Stimulated activated CD8-positive, alpha-beta memory T cell treated with anti-CD3 and anti-CD28 coated beads, Interleukin-4, amount 100 ng/mL, for 4 hours (primary cell): ENCODE measurements around the gene TRAF7.

Experiments
- DNase-seq, 2 donors: peaks; one replicate each; pipeline ENCODE4 v3.0.0-alpha.2; 2020; ENCODE audit warnings: low read depth in 2 of 2, low spot score in 1 of 2

TRAF7 gene

GRCh38 chr16:2163211-2163881 is 7.8 kb downstream of the TRAF7 start:
- DNase-seq = no peak

GRCh38 chr16:2165861-2166260 is 10.3 kb downstream of the TRAF7 start:
- no peak for DNase-seq

DNA sequence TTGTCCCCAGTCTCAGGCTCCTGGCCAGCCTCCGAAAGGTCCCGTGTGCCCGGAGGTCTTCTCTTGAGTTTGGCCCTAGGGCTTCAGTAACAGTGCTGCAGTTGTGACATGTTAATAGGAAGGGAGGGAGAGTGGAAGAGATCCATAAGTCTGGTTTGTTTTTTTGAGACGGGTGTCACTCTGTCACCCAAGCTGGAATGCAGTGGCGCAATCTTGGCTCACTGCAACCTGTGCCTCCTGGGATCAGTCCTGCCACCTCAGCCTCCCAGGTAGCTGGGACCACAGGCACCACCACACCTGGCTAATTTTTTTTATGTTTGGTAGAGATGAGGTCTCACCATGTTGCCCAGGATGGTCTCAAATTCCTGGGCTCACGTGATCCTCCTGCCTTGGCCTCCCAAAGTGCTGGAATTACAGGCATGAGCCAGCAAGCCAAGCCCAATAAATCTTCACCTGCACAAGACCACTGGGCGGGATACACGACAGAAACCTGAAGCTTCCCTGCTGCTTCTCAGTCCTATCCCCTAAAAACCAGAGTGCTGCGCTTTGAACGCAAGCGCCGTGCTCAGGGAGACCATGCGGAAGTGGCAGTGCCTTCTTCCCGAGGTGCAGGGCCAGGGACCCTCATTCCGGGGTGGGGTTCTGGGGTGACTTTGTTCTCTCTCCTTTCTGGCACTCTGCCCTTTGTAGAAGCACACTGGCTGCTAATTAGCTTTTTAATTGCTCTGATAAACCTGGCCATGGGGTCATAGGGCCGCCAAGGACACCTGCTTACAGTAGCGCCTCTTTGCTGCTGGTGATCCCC is 10.9 kb downstream of the TRAF7 start:
- no peak for DNase-seq

GRCh38 chr16:2167068-2167638 is 11.6 kb downstream of the TRAF7 start:
- DNase-seq = no peak

- no peak for DNase-seq
Measured at GRCh38 chr16:2170080-2170479, 14.5 kb downstream of the TRAF7 start.

GRCh38 chr16:2170587-2171435 is 15.2 kb downstream of the TRAF7 start:
- DNase-seq = no peak

DNA sequence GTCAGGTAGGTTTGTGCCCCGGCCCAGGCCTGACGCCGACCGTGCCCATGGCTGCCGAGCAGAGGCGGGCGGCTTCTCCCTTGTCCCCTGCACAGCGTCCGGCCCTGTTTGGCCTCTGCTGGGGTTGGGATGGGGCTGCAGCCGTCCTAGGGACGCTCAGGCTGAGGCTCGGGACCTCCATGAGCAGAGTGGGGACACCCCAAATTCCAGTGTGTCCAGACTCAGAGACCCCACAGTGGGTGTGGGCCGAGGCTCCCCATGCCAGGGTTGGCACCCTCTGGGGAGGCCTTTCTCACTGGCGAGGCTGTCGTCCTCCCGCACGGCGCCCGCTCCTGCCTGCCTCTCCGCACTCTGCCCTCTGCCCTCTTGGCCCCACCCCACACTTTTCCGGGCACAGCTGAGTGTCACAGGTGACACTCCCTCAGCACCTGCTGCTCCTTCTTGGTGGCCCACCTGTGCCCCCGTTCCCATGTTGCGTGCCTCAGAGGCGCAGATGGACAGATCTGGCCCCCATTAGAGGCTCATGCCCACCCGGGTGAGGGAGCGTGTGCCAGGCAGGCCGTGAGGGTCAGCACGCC is 16.1 kb downstream of the TRAF7 start:
- DNase-seq = no peak

DNA sequence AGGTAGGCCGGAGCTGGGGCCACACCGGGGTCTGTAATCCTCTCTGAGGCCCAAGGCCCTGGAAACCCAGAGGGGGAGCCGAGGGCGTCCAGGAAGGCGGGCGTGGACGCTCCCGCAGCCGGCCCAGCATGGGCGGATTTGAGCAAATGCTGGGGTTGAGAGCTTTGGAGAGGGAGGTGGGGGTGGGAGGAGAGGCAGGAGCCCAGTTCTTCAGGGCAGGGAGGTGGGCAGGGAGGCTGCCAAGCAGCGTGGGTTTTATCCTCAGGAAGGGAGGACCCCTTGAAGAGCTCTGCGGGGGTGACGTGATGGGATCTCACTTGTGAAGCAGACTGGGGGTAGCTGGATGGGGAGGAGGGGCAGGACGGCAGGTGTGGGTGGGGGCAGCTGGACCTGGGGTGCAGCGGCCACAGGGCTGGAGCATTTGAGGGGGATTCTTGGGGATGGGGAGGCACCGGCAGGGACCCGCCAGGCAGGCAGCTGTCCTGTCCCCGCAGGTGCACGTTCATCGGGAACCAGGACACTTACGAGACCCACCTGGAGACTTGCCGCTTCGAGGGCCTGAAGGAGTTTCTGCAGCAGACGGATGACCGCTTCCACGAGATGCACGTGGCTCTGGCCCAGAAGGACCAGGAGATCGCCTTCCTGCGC is 17.2 kb downstream of the TRAF7 start:
- no peak for DNase-seq

DNA sequence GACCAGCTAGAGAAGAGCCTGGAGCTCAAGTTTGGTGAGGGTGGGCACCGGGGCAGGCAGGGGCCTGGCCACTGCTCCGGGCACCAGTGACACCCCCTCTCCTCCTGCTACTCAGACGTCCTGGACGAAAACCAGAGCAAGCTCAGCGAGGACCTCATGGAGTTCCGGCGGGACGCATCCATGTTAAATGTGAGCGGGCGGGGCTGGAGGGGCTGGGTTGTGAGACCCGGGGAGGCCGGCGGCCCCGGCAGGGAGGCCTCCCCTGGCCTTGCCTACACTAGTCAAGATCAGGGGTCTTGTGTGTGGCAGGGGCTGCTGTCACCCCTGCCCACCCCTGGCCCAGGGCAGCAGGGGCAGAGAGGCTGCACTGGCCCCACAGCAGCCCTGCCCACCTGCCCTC is 17.8 kb downstream of the TRAF7 start:
- DNase-seq = no peak

- no peak for DNase-seq
Measured at GRCh38 chr16:2173916-2174315, 18.3 kb downstream of the TRAF7 start.

DNA sequence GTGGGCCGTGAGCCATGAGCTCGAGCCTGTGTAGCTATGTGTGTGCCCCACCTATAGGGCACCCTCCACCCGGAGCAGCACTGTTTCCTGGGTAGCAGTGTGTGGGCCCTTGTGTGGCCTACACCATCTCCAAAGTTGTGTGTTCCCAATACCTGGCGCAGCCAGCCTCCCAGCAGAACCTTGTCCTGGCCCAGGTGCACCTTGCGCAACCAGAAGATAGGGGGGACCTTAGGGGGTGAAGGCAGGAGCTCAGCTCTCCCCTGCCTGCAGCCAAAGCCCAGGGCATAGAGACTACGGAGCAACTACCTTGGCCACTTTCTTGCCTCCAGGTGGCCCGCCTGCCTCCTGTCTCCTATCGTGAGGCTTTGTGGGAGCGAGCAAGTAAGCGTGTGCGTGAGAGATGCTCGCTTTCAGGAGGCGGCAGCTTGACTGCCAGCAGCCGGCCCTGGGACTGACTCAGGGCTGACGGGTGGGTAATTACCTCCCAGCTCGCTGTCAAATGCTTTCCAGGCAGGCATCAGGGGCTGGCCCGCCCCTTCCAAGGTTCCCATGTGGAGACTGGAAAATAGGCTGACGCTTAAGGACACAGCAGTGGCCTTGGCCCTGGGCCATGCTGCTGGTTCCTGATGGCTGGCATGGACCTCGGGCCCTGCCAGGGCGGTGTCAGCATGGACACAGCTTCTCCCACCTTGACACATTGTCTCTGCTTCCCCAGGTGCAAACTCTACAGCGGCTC is 19.0 kb downstream of the TRAF7 start:
- no peak for DNase-seq

DNA sequence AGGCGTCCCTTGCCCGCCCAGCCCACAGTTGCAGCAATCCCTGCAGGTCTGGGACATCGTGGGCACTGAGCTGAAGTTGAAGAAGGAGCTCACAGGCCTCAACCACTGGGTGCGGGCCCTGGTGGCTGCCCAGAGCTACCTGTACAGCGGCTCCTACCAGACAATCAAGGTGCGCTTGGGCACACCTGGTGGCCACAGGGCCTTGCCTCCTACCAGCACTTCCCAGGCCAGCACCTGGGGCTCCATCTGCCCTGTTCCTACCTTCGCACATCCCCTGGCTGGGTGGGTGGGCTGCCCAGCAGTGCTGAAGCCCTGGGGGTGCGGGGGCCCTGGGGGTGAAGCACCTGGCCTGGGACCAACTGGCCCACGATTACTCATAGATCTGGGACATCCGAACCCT is 19.9 kb downstream of the TRAF7 start:
- no peak for DNase-seq

DNA sequence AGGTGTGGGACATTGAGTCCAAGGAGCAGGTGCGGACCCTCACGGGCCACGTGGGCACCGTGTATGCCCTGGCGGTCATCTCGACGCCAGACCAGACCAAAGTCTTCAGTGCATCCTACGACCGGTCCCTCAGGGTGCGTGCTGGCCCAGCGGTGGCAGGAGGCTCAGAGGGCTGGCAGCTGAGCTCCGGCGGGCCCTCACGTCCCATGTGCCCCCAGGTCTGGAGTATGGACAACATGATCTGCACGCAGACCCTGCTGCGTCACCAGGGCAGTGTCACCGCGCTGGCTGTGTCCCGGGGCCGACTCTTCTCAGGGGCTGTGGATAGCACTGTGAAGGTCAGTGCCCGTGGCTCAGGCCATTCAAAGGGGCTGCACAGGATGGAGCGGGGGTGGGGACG is 20.5 kb downstream of the TRAF7 start:
- no peak for DNase-seq

GRCh38 chr16:2177101-2177500 is 21.5 kb downstream of the TRAF7 start:
- DNase-seq = no peak

DNA sequence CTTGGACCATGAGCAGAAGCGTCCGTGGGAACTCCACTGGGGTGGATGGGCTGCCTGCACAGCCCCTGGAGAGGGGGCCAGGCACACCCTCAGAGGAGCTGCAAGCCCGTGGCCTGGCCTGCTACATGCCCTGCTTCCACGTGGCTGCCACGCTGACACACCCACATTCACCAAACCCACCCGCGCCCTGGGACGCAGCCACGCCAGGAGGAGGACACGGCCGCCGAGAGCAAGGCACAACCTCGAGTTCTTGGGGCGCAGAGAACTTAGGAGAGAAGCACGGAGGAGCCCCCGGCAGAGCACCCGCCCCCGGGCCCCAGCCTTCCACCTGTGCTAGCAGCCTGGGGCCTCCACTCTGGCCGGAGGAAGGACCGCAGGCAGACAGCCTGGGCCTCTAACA is 22.0 kb downstream of the TRAF7 start:
- DNase-seq = no peak

GRCh38 chr16:2178321-2179106 is 22.9 kb downstream of the TRAF7 start:
- DNase-seq = no peak

- DNase-seq = no peak
Measured at GRCh38 chr16:2179107-2179501, 23.5 kb downstream of the TRAF7 start.

GRCh38 chr16:2179576-2179975 is 24.0 kb downstream of the TRAF7 start:
- DNase-seq = no peak

GRCh38 chr16:2180461-2180860 is 24.9 kb downstream of the TRAF7 start:
- DNase-seq = no peak
